ENCODE results near the gene NR3C2.

NR3C2 gene

GRCh38 chr4:148441986-148442831, at the start of gene NR3C2:
Gene NR3C2, minus strand, starts transcription at chr4:148442414.
- peak; percentile 75 to 93 (median 88) for DNase-seq (ENCODE audit: low read depth in 4 of 4, low spot score in 1 of 4)

- no peak for DNase-seq (ENCODE audit: low read depth in 4 of 4, low spot score in 1 of 4)
These were observed 45.0 kb upstream of the NR3C2 start for GRCh38 chr4:148487181-148487580.

GRCh38 chr4:148481636-148482035, 39.4 kb upstream of the NR3C2 start:
- no peak for DNase-seq (ENCODE audit: low read depth in 4 of 4, low spot score in 1 of 4)

- no peak for DNase-seq (ENCODE audit: low read depth in 4 of 4, low spot score in 1 of 4)
These were observed 35.1 kb upstream of the NR3C2 start for GRCh38 chr4:148477276-148477675.

DNA sequence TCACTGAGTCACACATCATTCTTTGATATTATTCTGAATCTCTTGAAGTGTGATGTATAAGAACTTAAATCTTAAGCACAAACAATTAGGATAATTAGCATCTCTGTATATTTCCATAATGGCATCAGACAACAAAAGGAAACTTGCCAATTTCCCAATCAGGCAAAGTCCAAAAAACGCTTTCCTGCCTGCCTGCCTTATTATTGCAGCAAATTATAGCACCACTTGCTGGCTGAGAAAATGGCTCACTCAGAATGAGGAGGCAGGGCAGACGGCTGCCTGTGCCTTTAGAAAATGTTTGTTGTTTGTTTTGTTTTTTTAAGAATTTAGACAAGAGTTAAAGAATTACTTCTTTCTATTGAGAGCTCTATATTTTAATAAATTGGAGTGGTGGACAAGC, 27.7 kb upstream of the NR3C2 start:
- no peak for DNase-seq (ENCODE audit: low read depth in 4 of 4, low spot score in 1 of 4)

DNA sequence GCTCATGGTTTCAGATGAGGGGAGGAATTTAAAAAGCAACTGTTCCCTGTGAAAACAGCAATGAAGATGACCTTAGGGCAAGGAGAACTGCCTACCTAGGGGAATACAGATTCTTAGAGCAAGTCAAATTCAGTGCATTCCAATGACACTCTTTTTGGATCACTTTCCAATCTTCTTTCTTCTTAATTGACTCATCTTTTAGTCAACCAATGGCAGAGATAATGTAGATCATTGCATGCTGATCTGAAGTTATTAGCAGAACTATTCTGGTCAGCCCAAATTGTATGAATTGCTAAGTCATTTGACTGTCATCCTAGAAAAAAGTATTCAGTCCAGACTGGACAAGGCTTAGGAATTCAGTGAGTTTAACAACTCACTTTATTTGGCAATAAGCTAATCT, 12.6 kb upstream of the NR3C2 start:
- no peak for DNase-seq (ENCODE audit: low read depth in 4 of 4, low spot score in 1 of 4)

GRCh38 chr4:148453833-148454232, 11.6 kb upstream of the NR3C2 start:
- DNase-seq (ENCODE audit: low read depth in 4 of 4, low spot score in 1 of 4): no peak

- DNase-seq (ENCODE audit: low read depth in 4 of 4, low spot score in 1 of 4): no peak
These were observed 10.8 kb upstream of the NR3C2 start for GRCh38 chr4:148452970-148453369.

DNA sequence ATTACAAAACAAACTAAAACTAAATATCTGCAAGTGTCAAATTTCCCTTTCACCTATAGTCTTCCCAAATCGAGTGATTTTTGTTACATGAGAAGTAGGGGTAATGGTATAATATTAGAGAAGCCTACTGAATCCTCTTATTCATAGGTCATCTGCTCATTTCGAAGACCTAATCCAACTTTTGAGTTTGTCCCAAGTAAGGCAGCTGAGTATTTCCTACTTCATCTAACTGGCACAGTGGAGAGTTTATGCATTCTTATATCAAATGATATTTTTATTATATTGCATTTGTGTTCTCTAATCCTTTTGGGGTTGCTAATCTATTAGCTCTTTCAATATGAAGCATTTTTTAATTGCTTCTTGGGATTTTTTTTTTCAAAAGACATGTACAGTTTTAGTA, 7.7 kb upstream of the NR3C2 start:
- no peak for DNase-seq (ENCODE audit: low read depth in 4 of 4, low spot score in 1 of 4)

DNA sequence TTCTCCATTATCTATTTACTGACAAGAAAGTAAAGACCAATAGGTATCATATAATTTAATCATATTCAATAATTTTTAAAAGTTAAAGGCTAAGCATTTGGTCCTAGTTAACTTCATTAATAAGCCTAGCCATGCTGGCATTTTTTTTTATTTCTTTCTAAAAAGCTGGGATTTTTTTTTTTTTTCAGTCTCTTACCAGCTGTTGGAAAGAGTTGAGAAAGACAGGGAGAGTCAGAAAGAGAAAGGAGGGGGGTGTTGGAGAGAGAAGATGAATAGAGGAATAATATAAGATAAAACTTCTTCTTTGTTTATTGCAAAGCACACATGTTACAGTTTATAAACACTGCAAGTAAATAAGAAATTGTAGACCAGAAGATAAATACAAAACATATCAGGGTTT, 5.9 kb upstream of the NR3C2 start:
- DNase-seq (ENCODE audit: low read depth in 4 of 4, low spot score in 1 of 4): no peak

DNA sequence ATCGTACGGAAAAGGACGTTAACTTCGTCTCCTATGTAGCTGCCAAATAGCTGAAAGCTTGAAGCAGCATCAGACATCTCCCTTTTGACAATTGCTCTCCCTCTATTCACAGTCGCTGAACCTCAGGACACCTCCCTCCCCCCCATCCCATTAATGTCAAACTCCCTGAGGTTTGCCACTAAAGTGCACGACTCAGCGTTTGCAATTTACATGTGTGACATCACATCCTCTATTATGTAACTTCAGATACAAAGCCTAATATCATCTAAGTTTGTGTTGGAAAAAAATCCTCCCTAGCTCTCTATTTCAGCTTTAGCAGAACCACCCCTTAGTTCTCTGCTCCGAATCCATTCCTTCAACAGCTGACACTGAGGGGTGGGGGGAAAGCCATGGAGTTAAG, 5.5 kb upstream of the NR3C2 start:
- DNase-seq (ENCODE audit: low read depth in 4 of 4, low spot score in 1 of 4): no peak

DNA sequence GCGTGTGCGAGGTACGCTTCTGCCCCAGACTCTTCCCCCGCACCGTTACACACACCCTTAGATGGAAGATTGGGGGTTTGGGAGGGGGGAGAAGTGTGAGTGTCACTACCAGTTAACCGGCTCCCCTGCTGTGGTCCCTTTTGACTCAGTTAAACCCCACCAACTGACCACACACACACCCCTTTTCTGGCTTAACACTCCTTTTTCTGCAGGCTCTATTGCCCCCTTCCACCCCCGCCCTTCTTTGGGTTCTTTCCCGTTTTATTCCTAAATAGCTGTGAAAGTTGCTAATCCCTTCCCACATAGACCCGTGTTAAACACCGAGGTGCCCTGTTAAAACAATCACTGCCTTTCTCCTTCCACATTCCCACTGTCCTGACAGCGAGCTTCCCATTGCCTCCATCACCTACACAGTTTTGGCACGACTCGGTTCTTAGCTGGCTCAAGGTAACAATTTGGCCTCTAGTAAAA, 3.7 kb upstream of the NR3C2 start:
- DNase-seq (ENCODE audit: low read depth in 4 of 4, low spot score in 1 of 4): peak in 1 of 4 experiments; percentile 7

DNA sequence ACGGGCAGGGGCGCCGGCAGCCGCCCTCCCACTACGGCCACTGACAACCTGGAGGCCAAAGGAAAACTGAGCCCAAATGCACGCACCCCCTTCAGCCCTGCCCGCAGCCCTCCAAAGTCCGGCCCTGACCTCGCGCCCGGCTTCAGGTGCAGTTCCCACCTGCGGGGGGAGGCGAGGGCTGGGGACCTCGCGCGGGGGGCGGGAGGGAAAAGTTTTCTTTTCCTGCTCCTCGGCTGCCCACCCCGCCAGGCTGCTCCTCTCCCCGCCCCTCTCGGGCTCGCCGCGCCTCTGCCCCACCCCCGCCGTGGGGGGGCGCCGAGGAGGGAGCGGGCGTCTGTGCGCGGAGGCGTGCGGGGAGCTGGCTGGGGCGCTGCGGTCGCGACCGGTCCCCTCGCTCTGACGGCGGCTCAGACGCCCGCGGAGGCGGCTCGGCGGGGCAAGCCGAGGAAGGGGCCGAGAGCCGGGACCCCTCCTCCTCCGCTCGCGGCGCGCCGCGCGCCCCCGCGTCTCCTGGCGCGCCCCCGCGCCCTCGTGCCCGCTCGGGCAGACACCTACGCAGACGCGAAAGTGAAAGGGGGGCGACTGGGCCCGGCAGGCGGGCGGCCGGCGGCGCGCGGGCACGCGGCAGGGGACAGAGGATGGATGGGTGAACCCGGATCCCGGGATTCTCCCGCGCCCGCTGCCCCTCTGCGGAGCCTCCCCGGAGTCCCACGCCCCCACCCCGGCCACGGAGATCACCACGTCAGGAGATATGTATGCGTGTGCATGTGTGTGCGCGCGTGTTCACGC, 3.1 kb upstream of the NR3C2 start:
- peak; percentile 29 to 60 (median 36) for DNase-seq (ENCODE audit: low read depth in 4 of 4, low spot score in 1 of 4)

GRCh38 chr4:148444296-148445070, 2.3 kb upstream of the NR3C2 start:
- peak in 3 of 4 experiments; percentile 7 to 20 (median 17) for DNase-seq (ENCODE audit: low read depth in 4 of 4, low spot score in 1 of 4)

- DNase-seq (ENCODE audit: low read depth in 4 of 4, low spot score in 1 of 4): peak in 2 of 4 experiments; percentile 7 to 25
These were observed 1.5 kb upstream of the NR3C2 start for GRCh38 chr4:148443512-148444295.

- no peak for DNase-seq (ENCODE audit: low read depth in 4 of 4, low spot score in 1 of 4)
These were observed 758 bp upstream of the NR3C2 start for GRCh38 chr4:148442832-148443511.

DNA sequence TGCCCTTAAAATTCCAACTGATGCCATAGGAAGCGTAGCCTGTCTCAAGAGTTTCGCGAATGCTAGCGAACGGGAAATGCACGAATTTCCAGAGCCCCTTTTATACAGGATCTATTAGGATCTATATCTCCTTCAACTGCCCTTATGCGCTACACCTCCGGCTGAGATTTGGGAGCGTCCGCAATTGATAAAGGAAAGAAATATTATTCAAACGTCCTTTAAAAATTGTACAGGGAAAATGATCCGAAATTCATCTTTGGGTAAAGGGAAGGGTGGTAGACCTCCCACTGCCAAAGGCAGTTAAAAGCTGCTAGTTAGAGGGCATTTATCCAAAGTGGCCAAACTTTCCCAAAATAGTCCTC, 609 bp downstream of the NR3C2 start:
- DNase-seq (ENCODE audit: low read depth in 4 of 4, low spot score in 1 of 4): no peak

DNA sequence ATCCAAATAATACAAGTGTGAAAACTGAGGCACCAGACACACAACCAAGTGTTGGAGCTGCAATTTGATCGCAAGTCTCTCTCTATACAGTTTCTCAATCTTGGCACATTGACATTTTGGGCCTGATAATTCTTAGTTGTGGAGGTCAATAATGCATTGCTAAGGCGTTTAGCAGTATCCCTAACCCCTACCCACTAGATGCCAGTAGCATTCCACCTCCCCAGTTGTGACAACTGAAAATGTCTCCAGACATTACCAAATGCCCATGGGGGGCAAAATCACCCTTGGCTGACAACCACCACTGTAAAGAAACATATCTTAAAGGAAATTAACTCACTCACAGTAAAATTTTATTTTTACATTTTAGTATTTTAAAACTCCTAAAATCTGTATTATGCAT, 4.2 kb downstream of the NR3C2 start:
- DNase-seq (ENCODE audit: low read depth in 4 of 4, low spot score in 1 of 4): no peak

DNA sequence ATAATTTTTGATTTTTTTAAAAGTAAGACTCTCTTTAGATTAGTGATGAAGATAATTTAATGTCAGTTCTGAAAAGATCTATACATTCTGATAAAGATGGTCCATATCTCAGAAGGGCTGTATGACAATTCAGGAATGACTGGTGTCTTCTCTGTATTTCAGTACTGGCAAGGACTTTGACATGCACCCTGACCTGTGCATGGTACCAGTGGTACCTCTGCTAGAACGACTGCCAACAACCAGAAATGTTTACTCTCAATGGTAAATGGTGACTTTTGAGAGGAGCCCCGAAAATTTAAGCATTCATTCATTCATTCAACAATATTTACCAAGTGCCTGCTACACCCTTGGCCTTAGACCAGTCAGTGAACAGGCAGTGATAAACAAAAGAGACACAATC, 4.8 kb downstream of the NR3C2 start:
- DNase-seq (ENCODE audit: low read depth in 4 of 4, low spot score in 1 of 4): no peak

DNA sequence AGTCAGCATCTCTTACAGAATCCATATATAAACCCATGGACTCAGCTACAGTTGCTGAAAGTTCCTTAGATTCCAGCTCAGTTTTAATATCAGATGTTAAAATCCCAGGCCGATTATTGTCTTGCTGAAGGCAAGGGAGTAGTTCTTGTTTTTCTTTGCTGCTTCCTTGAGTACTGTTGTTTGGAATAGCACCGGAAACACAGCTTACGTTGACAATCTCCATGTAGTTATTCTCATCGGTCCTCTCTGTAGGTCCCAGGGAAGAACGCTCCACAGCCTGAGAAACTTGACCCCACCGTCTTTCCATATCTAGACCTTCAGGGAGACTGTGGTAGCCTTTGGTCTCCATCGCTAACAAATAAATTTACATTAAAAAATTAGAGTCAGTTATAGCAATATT, 5.7 kb downstream of the NR3C2 start:
- no peak for DNase-seq (ENCODE audit: low read depth in 4 of 4, low spot score in 1 of 4)

Measured in stimulated activated CD4-positive, alpha-beta T cell treated with anti-CD3 and anti-CD28 coated beads, Interleukin-1b, Interleukin-23, amount 100 ng/mL, for 24 hours (primary cell).